T-helper 2 cell treated with Interferon-gamma antibody and Interleukin-4, amounts not matched to agents 100 ng/mL and 5 ng/mL, for 36 hours (primary cell): Measurements from ENCODE around the gene CRK. TPM values are rescaled to one million over a fixed set of nuclear protein-coding genes. Genes with fewer than 3 reads are reported as not detected.

Source experiments
- total RNA-seq: library from RNA; stranded (reverse); gene quantifications from 2 replicates; pipeline ENCODE4 v1.2.3, GENCODE V29; 2022

The CRK gene
- total RNA-seq, 1 donor from 2014 or later, result 19.9 TPM

Other genes with a start within 250 kb of the CRK start
- gene BHLHA9, start 185.8 kb downstream of the CRK start, total RNA-seq, result not detected in 2 replicates
- 0.86 and 0.91 TPM in 2 replicates for gene TRARG1, start 176.6 kb downstream of the CRK start, total RNA-seq
- 393 and 400 TPM in 2 replicates for gene YWHAE, start 56.0 kb downstream of the CRK start, total RNA-seq
- 36.1 and 37.9 TPM in 2 replicates for gene MYO1C, start 36.5 kb upstream of the CRK start, total RNA-seq
- 42.2 and 43.8 TPM in 2 replicates for gene INPP5K, start 60.4 kb upstream of the CRK start, total RNA-seq
- gene PITPNA, start 106.6 kb upstream of the CRK start, total RNA-seq, result 53.6 and 59.6 TPM in 2 replicates
- 0.41 and 0.43 TPM in 2 replicates for gene SLC43A2, start 172.6 kb upstream of the CRK start, total RNA-seq
- gene SCARF1, start 189.5 kb upstream of the CRK start, total RNA-seq, result 1.1 and 1.6 TPM in 2 replicates
- 4.9 and 5.2 TPM in 2 replicates for gene RILP, start 193.6 kb upstream of the CRK start, total RNA-seq
- gene PRPF8, start 228.6 kb upstream of the CRK start, total RNA-seq, result 374 and 375 TPM in 2 replicates